Hippocampal formation (tissue), 2 donors: ENCODE measurements around the gene MMD2.
"Not testable (repeated sequence)": the region's sequence is repeated elsewhere in the genome, so short reads cannot be mapped to it uniquely, and the experiment has no call there.

Experiments used
- DNase-seq, 2 donors: peaks; one replicate each; lab custom pipeline; 2025; lab: John Stamatoyannopoulos, UW

The MMD2 gene, protein sequence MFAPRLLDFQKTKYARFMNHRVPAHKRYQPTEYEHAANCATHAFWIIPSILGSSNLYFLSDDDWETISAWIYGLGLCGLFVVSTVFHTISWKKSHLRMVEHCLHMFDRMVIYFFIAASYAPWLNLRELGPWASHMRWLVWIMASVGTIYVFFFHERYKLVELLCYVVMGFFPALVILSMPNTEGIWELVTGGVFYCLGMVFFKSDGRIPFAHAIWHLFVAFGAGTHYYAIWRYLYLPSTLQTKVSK

DNA sequence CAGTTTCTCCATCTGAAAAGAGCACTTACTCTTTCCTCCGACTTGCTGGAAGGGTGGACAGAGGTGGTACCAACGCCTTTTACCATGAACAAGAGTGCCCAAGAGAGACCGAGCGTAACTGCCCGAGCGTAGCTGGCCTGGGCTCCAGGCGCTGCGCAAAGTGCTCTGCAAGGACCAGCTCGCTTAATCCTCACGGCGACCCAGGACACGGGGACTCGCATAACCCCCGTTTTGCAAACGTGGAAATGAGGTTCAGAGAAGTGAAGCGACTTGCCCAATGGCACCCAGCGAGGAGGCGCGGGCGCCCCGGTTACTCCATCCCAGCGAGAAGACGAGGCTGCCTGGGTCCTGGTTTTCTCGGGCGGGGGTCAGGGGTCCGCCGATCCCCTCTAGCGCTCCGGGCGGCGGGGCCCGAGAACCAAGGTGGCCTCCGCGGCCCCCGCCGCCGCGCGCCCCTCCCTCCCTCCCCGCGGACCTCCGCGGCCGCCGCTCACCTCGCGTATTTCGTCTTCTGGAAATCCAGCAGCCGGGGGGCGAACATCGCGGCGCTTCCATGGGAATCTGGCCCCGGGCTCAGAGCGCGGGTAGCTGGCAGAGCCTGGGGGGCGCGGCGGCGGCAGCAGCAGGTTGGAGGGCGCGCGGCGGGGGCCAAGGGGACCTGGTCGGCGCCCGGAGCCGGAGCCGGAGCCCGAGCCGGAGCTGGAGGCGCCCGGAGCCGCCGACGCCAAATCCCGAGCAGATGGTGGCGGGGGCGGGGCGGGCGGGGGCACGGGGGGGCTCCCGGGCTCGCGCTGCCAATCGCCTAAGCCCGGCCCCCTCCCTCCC, at the start of gene MMD2:
MMD2 (minus strand) TSS at position 711 of the 825 bp plus-strand sequence; CDS start at position 541, 170 bp downstream.
- DNase-seq: no peak

DNA sequence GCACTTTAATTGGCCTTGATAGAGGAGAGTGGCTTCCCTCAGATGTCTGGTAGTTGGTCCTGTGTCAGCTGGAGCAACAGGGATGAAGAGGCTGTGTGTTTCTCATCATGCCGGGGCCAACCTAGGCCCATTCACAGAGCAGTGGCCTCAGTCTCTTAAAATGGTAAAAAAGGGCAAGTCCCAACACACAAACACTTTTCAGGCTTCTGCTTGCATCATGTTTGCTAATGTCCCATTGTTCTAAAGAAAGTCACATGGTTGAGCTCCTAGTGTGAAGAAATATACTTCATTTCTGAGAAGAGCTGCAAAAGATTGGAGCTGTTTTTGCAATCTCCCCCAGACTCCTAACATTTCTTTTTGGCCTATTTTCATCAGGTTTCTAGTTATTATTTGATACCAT, 46.1 kb upstream of the MMD2 start:
- no peak for DNase-seq

DNA sequence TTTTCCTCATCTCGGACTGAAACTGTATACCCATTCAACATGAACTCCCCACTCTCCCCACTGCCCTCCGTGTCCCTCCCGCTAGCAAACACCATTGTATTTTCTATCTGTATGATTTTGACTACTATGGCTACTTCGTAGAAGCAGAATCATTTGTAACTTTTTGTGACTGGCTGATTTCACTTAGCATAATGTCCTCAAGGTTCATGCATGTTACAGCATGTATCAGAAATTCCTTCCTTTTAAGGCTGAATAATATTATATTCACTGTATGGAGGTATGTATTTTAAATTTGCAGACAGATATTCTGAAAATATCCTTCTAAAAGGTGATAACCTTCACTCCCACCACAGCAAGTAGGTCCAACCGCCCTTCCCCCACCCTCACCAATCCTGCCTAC, 42.9 kb upstream of the MMD2 start:
- no peak for DNase-seq

DNA sequence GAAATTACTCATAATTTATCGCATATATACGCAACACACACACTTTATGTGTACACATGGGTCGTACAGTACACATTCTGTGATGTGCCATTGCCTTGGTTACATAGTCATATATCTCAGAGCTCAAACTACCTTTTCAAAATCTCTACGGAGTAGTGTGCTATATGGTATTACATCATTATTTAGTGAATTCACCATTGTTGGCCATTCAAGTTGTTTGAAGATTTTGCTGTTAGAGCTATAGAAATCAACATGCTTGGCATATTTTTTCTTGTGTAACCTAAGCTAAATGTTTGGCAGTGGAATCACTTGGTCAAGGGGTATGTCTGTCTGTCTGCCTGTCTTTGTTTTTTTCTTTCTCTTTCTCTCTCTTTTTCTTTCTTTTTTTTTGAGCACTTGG, 42.0 kb upstream of the MMD2 start:
- no peak for DNase-seq

DNA sequence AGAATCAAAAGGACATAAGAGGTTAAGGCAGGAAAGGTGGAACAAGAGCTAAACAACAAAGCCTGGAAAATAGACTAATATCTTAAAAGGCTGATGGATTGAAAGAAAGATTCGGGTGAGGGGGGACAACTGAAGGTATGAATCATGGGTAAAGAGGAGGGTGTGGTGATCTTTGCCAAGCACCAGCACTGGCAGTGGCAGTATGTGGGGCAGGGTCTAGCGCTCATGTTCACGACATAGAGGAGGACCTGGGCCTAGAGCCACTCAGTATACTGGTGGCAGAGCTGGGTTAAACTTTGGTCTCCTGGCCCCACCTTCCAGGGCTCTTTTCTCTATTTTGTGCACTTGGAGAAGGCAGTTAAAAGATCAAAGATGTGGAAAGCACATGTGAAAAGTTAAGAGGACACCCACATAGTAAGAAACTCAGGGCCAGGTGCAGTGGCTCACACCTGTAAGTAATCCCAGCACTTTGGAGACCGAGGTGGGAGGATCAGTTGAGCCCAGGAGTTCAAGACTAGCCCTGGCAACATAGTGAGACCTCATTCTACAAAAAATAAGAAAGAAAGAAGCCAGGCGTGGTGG, 40.5 kb upstream of the MMD2 start:
- no peak for DNase-seq

DNA sequence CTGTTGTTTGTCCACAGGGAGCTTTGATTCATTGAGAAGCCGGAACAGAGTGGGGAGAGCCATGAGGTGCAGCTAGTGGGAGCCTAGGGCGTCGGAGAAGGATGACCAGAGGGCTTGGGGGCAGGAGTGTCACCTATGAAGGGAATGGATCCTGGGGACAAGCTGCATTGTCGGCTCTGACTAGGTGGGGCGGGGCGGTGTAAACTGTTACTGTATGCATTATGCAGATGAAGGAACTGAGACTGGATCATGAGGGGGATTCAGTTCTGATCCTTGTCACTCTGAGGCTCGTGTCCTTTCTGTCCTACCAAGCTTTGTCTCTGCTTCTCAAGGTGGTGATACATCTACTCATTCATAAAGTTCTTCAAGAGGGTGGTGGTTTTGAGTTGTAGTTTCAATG, 39.9 kb upstream of the MMD2 start:
- no peak for DNase-seq

DNA sequence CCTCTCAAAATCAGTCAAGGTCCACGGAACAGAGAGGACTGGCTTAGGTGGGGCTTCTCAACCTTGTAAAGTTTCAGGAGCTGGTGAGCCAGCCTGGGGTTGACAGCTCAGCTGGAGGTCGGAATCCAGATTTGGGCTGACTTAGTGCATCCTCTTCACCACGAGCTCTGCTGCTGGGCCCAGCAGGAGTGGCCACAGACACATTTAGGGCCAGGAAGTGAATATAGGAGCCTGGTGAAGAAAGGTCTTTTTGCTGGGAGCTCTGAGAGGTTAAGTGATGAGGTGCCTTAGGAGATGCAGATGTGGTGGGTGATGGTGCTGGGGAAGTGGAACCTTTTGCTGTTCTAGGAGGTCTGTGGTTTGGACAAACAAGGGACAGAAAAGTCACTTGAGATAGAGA, 39.3 kb upstream of the MMD2 start:
- DNase-seq: no peak

DNA sequence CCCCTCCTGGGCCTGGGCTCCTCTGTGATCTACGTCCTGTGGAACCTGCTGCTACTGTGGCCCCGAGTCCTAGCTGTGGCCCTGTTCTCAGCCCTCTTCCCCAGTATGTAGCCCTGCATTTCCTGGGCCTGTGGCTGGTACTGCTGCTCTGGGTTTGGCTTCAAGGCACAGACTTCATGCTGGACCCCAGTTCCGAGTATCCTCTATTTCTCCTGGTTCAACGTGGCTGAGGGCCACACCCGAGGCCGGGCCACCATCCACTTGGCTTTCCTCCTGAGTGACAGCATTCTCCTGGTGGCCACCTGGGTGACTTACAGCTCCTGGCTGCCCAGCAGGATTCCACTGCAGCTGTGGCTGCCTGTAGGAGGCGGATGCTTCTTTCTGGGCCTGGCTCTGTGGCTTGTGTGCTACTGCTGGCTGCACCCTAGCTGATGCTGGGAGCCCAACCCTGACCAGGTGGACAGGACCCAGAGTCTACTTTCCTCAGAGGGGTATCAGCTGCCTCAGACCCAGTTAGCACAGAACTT, 37.8 kb upstream of the MMD2 start:
- no peak for DNase-seq

DNA sequence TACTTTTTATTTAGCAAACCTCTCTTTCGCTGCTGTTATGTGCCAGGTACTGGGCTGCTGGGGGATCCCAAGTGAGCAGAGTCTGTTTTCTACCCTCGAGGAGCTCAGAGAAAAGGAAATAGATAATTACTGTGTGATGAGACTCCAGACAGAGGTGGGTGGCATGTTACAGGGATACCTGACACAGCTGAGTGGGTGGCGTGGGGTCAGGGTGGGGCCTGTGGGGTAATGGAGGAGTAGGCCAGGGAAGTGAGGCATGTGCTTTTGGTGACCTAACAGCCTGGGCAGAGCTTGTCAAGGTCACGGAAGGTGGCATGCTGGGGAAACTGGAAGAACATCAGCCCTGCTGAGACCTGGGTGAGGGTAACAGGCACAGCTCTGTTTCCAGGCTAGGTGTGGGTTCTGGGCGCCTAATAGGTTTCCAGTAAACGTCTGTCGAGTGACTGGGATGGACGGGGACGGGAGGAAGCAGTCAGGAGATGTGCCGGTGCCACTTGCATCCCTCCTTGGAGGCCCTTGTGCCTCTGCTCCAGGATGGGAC, 36.5 kb upstream of the MMD2 start:
- no peak for DNase-seq

DNA sequence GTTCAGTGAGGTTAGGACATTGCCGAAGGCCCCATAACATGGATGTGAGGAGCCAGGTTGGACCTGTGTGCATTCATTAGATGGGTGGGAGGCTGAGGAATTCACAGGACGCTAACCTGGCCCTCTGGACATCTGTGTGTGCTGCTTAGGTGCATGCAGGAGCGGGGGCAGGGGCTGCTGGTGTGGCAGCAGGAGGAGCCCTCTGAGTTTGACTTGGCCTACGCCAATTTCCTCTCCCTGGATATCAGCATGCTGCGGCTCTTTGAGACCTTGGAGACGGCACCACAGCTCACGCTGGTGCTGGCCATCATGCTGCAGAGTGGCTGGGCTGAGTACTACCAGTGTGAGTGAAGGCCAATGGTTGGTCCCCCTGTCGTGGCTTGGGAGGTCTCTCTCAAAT, 34.5 kb upstream of the MMD2 start:
- no peak for DNase-seq

DNA sequence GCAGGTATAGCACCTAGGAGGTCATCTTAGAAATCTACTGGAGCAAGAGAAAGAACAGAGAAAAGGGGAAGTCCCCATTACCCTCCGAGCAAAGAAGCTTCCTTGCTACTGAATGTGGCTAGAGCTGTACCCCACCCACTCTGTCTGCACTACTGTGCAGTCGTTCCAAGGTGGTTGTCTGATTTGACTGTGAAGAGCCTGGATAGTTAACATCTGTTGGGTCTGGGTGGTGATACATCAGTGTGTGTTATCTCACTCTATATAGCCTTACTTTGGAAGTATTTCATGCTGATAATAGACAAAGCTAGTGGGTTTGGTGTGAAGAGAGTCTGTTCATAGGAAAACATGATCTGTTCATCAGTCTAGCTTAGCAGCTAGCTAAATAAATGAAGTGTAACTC, 23.8 kb upstream of the MMD2 start:
- not testable (repeated sequence) for DNase-seq

DNA sequence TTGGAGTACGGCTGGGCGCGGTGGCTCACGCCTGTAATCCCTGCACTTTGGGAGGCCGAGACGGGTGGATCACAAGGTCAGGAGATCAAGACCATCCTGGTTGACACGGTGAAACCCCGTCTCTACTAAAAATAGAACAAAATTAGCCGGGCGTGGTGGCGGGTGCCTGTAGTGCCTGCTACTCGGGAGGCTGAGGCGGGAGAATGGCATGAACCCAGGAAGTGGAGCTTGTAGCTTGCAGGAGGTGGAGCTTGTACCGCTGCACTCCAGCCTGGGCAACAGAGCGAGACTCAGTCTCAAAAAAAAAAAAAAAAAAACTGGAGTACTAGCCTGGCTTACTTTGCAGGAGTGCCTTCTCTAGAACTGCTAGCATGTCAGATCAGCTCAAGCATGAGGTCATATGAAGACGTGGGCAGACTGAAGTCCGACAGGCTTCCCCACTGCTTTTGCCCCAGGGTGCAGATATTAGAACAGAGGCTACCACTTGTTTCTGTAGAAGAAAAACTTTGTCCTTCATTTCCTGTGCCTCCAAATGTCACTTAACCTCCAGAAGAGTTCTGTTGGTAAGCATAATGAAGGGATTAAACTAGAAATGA, 22.4 kb upstream of the MMD2 start:
- DNase-seq: not testable (repeated sequence)

DNA sequence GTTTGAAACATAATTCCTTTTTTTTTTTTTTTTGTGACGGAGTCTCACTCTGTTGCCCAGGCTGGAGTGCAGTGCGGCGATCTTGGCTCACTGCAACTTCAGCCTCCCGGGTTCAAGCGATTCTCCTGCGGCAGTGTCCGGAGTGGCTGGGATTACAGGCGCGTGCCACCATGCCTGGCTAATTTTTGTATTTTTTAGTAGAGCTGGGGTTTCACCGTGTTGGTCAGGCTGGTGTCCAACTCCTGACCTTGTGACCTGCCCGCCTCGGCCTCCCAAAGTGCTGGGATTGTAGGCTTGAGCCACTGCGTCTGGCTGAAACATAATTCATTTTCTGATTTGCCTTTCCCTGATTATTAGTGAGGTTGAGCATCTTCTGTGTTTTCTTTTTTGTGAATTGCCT, 16.6 kb upstream of the MMD2 start:
- DNase-seq: not testable (repeated sequence)

DNA sequence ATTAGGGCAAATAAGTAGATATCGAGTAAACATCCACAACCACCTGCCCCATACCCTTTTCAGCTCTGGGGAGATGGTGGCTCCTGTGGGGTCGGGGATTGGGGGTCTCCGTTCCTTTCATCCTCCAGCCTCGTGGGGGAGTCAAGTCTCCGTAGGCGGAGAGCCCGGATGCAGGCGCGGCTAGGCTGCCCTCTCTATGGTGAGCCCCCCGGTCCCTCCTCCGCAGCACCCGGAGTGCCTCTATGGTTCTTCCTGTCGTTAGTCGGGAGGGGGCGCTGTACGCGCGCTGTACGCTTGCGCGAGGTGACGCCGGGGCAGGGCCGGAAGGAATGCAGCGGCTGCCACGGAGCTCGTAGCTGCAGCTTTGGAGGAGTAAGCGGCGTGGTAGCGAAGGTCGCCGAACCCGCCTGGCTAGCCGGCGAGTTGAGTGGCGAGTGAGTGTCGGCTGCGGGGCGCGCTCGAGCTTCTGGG, 14.8 kb upstream of the MMD2 start:
- peak; percentile 79 to 84 for DNase-seq

DNA sequence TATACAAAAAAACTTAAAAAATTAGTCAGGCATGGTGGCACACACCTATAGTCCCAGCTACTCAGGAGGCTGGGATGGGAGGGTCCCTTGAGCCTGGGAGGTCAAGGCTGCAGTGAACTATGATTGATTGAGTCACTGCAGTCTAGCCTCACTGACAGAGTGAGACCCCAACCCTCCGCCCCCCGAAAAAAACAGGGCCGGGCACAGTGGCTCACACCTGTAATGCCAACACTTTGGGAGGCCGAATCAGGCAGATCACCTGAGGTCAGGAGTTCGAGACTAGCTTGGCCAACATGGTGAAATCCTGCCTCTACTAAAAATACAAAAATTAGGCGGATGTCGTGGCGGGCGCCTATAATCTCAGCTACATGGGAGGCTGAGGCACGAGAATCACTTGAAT, 13.5 kb upstream of the MMD2 start:
- DNase-seq: not testable (repeated sequence)

DNA sequence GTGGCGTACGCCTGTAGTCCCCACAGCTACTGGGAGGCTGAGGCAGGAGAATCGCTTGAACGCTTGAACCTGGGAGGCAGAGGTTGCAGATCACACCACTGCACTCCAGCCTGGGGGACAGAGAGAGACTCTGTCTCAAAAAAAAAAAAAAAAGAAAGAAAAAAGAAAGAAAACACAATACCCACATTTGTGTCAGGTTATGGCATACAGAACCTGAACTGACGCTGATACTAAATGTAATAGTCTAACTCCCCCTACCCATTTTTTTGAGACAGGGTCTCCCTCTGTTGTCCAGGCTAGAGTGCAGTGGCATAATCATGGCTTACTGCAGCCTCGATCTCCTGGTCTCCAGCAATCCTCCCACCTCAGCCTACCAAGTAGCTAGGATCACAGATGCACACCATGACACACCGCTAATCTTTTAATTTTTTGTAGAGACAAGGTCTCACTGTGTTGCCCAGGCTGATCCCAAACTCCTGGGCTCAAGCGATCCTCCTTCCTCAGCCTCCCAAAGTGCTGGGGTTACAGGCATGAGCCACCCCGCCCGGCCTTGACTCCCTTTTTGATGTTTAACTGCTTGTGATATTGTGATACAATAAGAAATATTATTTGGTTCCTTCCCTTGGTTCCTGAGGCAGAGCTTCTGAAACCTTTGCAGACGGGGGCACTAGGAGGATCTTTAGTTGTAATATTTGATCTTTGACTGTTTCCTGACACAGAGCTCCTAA, 6.5 kb upstream of the MMD2 start:
- no peak for DNase-seq

DNA sequence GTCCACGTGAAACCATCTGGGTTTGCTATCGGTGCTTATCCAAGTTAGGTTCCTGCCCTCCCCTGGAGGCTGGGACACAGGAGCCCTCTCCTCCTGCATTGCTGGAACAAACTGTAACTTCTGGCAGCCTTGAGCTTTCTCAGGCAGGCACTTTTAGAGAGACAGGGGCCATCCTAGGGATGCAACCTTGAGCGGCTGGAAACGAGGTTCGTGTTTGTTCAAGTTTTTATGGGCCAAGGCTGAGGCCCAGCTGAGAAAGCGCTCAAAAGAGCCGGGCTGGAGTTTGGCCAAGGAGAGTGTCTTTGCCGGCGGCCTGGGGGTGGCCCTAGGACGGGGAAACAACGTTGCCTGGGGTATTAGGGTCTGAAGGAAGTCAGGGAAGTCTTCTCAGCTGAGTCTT, 5.5 kb upstream of the MMD2 start:
- no peak for DNase-seq

DNA sequence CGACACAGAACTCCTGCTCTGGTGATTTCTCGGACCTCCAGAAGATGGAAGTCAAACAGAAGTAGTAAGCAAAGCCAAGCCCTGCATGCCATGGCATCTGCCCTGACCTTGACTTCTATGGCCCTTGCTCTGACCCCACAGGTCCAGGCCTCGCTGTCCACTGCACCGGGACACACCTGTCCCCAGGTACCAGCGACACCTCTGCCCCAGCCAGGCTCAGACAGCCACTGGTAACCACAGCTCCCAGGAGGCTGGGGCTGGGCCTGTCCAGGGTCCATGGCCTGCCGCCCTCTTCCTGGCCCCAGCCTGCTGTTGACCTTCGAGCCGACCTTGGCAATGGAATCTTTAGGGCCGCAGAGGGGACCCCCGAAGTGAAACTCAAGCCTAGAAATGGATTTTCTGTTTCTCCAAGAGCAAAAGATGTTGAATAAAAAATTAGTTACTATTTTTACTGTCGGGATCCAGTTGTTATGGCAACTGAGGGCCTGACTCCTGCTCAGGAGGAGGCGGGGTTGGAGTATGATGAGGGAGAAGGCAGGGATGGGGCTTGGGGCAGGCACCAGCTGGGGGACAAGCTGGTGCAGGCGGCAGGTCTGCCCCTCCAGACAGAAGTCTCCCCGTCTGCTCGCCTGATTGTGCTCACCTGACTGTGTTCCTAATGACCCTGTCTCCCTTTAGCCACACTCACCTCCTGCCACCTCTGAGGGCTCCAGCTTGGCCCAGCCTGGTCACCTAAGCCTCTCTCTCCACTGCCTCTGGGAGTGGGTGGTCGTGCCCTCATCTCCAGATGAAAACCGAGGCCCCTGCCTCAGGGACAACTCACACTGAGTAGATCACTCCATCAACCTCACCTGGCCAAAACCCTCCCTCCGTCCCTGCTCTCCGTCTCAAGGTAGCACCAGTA, 4.1 kb upstream of the MMD2 start:
- no peak for DNase-seq

DNA sequence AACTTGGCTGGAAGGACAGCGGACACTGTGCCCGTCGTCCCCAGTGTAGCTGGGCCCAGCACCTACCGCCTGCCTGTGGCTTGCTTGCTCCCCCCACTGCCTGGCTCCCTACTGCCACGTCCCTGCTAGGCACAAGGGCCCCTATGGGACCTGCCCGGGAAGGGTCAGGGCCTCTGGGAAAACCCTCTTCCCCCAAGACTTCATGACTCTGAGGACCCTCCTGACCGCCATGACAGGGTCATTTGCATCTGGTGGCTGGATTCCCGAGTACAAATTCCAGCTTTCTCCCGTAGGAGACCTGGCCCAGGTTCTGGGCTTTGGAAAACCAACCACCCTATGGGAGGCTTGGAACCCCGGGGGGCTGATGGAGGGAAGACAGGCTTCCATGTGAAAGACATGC, 1.4 kb upstream of the MMD2 start:
- no peak for DNase-seq

DNA sequence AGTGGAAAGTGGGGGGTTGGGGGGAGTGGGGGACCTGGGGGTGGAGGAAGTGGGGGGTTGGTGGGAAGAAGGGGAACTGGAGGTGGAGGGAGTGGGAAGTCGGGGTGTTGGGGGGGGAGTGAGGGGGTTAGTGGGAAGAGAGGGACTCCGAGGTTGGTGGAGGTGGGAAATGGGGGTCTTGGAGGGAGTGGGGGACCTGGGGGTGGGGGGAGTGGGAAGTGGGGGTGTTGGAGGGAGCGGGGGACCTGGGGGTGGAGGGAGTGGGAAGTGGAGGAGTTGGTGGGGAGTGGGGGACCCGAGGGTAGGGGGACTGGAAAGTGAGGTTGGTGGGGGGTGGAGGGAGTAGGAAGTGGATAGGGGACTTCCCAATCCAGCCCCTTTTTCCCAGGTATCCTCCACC, 906 bp upstream of the MMD2 start:
- DNase-seq: no peak
